Middle frontal gyrus (tissue), 1 donor: ENCODE measurements around the gene BDKRB2.

Experiments used
- DNase-seq: peaks from one replicate; pipeline ENCODE4 v3.0.0-alpha.2; 2015; ENCODE audit warnings: low spot score; ENCODE audit errors: extremely low spot score

Gene BDKRB2

DNA sequence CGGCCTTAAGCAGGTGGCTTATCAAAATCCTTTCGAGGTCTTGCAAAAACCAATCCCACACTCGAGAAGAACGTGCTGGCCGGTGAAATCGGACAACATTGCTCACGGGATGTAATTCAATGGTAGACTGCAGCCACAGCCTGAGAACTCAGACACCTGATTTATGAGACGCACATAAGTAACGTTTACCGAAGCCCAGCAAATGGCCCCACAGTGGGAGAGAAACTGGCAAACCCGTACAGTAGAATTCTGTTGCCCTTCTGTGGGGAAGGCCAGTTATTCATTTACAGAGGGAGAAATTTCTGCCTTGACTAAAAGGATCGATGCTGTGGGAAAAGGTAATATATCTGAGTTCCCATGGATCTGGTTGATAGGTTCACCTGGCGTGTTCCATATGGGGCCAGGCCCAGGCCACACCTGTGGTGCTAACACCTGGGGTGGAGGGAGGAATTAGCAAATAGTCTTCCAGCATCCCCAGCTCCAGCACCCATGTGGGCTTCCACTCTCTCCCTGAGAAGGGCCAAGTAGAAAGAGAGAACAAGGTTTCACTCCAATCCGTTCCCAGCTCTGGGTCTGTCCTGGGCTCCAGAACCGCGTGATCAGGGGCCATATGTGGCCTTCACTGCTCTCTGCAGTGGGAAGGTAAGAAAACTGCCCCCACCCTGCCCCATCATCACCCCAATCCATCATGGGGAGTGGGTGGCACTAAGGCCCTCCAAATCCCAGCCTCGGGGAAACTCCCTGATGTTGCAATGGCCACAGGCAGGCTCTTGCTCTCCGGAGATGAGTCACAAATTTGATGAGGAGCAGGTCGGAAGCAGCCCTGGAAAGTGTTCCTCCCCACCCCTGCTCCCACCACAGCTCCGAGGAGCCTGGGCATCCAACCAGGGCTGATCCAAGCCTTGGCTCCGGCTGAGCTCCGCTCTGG, 64.1 kb downstream of the BDKRB2 start:
- no peak for DNase-seq

DNA sequence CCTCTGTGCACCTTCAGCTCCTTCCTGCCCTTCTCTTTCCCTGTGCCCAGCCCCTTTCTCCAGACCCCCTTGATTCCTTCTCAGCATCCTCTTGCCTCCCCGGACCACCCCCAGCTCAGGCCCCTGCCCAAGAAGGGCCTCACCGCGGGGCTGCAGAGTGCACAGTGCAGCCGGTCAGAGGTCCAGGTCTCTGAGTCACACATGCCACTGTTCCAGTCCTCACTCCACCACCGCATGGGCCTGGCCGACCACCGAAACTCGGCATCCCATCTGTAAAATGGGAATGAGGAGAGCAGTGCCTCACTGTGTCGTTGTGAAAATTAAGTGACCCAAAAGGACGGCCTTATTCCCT, 64.7 kb downstream of the BDKRB2 start:
- DNase-seq: no peak

DNA sequence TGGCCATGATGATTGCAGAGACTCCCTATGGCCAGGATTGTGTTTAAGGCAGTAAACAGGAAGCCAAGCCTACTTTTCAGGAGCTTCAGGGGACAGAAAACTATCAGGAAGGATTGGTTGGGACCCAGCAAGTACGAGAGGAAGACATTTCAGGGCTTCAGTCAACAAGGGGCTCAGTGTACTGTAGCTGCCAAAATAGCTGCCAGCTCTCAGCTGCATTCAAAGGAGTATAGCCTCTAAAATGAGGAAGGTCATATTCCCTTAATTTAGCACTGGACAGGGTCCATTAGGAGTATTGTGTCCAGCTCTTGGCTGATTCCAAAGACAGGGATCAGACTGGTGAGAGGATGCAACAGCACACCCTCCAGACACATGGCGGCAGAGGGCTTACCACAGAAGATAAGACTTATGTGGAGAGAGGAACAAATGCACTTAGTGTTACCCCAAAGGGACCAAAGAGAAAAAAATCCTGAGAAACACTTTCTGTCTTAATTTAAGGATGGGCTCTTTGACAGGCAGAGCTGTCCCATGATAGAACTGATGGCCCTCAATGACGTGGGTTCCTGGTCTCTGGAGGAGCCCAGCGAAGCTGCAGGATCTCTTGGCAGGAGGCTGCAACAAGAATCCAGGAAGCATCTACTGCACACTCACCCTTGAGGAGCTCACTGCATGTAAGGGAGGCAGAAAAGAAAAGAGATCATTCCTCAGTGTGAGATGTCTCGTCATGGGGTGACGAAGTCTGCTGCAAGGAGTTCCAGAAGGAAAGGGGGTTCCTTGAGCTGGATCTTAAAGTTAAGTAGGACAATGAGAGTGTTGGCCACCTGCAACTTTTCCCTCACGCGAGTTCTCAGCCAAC, 66.2 kb downstream of the BDKRB2 start:
- no peak for DNase-seq

DNA sequence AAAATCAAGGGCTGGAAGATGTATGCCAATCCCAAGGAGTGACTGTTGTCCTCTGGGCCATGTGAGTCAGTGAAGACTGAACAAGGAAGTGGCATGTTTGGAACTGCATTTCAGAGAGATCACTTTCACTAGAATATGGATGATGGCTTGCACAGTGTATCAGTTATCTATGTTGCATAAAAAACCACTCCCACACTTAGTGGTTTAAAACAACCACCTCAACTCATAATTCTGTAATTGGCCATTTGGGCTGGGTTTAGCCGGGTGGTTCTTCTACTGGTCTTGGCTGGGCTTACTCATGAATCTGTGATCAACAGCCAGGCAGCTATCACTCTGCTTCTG, 66.8 kb downstream of the BDKRB2 start:
- DNase-seq: no peak

DNA sequence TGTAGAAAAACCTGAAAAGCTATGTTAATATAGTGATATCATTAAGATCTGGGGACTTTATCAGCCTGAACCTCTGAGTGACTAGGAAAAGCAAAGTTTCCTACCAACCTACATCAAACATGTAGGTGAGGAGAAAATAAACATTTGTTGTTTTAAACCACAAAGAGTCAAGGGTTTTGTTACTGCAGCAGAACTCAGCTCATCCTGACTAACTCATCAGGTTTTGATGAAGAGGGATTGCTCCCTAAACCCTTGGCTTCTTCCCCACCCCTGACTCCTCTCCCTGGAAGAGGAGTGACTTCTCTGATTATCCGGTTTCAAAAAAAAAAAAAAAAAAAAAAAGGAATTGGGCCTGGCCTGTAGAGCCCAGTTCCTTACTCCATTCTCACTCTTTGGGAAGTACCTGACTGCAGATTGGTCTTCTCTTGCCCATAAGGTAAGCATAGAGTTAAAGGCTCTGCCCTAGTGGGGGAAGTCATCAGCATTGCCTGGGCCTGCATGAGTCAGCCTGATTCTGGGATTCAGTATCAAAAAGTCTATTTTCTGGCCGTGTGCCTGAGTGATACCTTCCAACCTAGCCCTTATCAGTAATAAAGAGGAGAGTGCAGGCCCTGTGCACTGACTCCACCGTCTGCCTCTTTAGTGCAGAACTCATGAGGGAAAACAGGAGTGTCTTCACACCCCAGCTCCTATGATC, 68.3 kb downstream of the BDKRB2 start:
- DNase-seq: no peak

DNA sequence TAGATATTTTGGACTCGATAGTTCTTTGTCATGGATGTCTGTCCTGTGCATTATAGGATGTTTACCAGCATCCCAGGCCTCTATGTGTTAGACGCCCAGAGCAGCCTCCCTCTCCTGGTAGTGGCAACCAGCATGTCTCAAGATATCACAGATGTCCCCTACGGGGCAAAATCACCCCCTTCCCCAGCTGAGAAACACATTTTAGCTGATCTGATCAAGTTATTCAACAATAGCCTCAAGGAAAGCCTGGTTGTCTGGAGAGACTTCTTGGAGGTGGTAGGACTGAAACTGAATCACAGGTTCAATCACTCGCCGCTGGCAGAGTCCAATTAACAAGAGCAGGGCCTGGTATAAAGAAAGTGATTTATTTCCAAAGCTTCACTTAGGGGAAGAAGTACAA, 69.0 kb downstream of the BDKRB2 start:
- no peak for DNase-seq

DNA sequence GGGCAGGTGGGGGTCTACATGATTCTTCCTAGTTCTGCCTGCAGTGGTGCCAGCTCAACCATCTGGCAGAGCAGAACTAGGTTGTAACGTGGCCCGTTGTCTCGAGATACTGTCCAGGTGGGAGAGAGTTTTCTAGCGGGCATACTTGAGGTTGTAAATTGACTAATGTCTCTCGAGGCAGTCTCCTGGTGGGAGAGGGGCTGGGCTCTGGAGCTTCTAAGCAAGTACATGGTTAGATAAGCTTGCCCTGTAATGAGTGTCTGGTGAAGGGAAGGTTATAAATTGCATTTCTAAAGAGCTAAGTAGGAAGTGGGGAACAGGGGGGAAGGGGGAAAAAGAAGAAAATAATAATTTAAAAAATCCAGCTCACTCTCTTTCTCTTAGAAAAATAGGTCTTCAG, 69.5 kb downstream of the BDKRB2 start:
- no peak for DNase-seq

DNA sequence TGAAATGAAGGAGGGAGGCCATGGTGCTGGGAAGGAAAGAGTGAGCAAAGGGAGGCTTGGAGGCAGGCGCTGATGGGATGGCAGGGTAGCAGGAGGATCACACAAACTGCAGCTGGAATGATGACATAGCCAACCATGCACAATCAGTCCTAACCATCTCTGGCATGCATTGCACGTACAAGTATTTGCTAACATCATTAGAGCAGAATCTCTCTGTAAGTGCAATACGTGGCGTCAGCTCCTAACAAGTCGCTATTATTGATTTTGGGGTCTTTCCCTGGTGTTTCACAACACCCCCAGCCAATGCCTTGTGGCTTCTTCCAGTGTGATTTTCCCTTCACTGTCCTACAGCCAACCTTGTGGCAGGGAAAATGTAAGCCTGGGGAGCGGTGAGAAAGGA, 69.9 kb downstream of the BDKRB2 start:
- DNase-seq: peak; percentile 10

DNA sequence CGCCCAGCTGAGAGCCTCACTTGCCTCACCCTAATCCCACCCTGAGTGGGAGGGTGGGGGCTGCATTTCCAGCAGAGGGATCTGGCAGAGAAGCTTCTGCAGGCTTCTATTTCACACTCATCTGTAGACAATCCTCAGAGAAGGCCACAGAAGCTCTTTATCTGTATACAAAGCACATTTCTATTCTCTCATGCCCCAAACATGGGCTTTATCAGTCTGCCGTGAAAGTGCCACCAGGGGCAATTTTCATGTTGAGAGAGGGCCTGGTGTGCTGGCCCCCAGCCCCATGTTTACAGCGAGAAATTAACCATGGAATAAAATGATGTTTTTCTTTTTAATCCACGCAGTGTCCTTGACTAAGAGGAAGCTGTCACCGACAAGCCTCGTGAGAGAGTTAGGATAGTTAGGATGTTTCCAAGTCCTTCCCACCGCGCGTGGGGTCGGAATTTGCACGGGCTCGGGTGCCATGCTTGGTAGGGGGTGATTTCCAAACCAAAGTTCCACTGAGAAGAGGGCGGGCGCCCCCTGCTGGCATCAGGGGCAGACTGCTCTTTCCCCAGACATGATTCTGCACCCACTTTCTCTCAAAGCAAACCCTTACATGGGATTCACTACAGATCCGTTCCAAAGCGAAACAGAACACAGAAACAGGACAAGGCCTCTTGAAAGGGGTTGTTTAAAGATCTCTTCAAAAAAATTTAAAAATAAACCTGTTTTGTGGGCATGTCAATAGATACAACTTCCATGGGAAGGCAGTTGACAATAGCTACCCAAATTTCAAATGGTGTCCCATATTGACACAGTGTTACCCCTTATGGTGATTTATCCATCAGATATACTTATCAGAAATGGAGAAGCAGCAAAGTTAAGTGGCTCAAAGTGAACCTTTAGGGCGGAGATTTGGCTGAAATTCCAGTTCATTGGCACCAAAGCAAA, 70.8 kb downstream of the BDKRB2 start:
- DNase-seq: peak; percentile 53

DNA sequence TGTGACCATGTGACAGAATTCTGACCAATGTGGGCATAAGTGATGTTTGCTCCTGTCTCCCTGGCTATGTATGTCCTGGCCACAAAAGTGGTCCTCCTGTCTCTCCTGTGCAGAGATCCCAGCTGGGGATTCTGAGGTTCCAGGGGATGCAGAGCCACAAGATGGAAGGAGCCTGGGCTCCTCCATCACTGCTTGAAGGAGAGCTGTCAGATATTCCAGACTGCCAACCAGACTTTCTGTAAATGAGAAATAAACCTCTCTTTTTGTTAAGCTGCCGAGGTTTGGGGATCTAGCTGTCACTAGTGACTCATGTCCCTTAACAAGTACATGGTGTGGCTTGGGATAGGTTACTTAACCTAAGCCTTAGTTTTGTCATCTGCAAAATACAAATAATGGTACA, 73.3 kb downstream of the BDKRB2 start:
- no peak for DNase-seq

DNA sequence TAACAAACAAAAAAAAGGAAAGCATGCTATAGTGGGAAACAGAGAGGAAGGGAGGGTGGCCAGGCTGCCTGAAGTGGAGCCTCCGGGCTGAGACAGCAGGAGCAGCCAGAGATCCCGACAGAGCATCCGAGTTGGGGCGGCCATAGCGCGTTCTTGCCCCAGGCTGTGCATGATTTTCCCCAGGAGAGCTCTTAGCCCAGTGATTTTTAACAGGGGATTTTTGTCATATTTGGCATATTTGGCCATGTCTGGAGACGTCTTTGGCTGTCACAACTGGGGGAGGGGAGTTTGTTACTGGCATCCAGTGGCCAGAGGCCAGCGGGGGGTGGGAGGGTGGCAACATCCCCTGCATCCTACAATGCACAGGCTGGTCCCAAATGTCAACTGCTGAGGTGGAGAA, 74.9 kb downstream of the BDKRB2 start:
- no peak for DNase-seq

DNA sequence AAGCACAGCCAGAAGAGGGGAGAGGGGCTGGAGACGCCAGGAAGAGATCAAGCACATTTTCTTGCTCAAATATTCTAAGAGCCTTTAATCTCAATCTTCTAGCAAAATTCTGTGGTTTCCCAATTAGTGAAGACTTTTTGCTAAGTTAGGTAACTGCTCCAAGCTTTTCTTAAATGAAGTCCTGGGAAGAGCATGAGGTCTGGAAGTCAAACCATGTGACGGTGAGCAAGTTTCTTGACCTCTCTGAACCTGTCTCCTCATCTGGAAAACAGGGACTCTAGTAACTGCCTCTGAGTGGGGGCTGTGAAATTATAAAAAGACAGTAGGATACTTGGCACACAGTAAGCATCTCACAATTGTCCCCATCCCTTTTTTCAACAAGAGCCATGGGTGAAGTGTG, 75.5 kb downstream of the BDKRB2 start:
- DNase-seq: no peak

DNA sequence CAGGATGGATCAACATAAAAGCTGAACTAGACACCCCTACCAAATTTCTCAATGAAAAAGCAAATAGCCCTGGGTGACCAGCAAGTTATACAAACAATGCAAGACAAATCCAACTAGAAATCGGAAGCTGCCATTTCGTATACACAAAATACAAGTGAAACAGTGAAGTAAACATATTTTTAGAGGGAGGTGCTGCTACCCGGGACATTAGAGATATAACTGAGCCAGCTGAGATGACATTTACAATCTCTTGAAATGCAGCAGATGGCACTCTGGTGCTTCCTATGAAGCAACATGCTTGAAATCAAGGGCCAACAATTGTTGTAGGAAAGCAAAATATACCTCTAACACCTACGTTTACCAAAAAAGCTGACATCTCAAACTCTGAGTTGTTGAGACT, 76.8 kb downstream of the BDKRB2 start:
- no peak for DNase-seq

DNA sequence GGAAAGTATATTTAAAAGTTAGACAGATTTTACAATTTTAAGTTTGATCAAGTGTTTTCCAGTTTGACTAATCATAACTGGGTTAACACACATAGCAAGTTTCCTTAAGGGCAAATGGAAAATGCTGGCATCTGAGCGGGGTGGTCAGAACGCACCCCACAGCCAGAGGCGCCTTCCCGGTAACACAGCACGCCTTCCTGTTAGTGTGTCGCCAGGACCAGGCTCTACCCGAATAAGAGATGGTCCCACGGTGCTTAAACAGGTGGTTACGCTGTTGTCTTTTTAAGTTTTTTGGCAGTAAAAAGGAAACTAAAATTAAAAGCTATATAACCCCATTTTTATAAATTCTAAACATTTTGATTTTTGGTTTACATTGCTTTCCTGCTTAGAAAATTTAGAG, 79.4 kb downstream of the BDKRB2 start:
- no peak for DNase-seq

DNA sequence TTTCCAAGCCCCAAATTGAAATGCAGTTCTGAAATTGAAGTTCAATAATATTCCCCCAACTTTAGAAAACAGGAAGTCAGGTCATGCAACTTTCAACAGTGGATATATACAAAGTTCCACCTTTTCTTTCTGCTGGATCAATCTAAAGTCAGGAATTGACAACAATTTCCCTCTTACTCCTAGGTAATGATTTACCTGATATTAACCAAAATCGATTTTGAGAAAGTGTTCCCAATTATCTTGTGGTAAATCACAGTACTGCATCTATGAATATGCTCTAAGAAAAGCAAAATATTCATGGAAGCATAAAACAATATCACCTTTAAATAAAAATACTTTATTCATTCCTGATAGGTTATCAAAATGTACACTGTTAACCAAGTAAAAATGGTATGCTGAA, 79.8 kb downstream of the BDKRB2 start:
- no peak for DNase-seq

DNA sequence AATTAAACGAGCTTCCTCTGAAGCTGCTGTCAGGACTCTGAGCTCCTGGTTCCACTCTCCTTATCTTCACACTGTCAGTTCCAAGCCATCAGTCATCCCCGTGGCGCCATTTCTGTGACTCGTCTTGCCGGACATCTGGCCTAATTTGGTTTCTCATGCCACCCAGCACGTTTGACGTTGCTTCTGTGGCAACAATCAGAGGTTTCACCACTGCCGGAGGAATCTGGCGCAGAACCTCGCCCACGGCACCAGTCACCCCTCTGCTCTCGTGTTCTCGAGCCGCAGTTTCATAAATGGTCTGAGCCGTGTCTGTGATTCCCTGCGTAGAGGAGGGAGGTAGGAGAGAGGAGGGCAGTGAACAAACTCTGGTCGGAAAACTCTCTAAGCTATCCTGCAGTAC, 81.0 kb downstream of the BDKRB2 start:
- DNase-seq: no peak

DNA sequence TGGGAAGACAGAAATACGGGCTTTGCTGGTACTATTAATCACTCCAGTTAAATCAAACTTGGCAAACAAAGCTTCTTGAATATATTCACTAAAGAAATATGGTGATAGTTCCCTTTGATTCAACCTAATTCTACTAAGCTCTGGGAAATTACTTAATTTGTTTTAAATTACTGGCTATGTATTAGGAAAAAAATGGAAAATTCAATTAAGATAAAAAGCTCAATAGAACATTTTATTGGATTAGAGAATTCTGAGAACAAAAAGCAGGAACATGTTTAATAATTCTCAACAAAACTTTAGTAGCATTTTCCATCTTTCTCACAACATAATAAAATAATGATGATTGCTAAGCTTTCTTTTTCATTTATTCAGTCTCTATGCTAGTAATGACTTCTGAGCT, 81.6 kb downstream of the BDKRB2 start:
- no peak for DNase-seq

DNA sequence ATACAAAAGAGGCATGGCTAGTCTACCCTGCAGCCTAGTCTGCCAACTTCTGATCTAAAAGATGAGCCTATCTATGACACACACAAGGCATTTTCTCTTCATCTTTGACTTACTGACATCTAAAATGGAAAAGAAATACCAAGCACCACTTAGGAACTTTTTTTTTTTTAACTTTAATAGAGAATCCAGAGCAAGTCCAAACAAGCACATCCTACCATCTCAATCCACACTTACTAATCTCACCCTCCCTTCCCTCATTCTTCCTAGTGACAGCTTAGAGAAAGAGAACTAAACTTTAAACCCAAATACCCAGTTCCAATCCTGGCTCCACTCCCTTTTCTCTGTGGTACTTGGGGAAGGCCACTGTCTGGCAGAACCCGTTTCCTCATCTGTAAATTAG, 83.2 kb downstream of the BDKRB2 start:
- DNase-seq: no peak
